Endothelial cell of umbilical vein (primary cell): Measurements from ENCODE around the gene SYT11. TPM values are rescaled to one million over a fixed set of nuclear protein-coding genes. Genes with fewer than 3 reads are reported as not detected.
A peak's percentile ranks its signal among the peaks of the same experiment; 100 is the strongest.

Experiments
- BruUV-seq: library from RNA; stranded (reverse); fragments of 400-500 nt; replicated peaks from 2 replicates; lab custom pipeline; 2021; lab: Mats Ljungman, UMichigan
- CTCF ChIA-PET: fragments of 300-600, 350-600 bp; sonication (Branson Sonifier 250); formaldehyde crosslinking; loops from one replicate; lab custom pipeline; 2021; ENCODE audit warnings: antibody characterized with exemption, inconsistent platforms; lab: Charles Lee
- POLR2A ChIA-PET: fragments of 300-600, 350-600 bp; sonication (Branson Sonifier 250); formaldehyde crosslinking; loops from one replicate; lab custom pipeline; 2021; ENCODE audit warnings: antibody characterized with exemption, inconsistent platforms; lab: Charles Lee
- DNase-seq: peaks from one replicate; pipeline ENCODE4 v3.0.0-alpha.2; 2011; ENCODE audit warnings: low read depth, low spot score
- FAIRE-seq: peaks from 2 replicates; lab custom pipeline; 2011; peaks lifted over from hg19 to GRCh38; lab: Jason Lieb, UNC
- H2AFZ ChIP-seq: 2 replicates; pipeline ENCODE4 v1.6.0; 2012; ENCODE audit warnings: low read depth, low read length, control low read depth, inconsistent platforms
- H3K27ac ChIP-seq: 2 replicates; pipeline ENCODE4 v1.5.1; 2011; ENCODE audit warnings: low read depth, mild to moderate bottlenecking, control low read depth, low read length, moderate library complexity; ENCODE audit not compliant: insufficient read depth
- H3K27me3 ChIP-seq, 2 experiments: 2 replicates each; pipeline versions ENCODE4 v1.6.0 to v1.6.1; 2011; ENCODE audit warnings: low read length in 2 of 2, mixed read lengths in 1 of 2; ENCODE audit not compliant: control insufficient read depth in 2 of 2, insufficient read depth in 2 of 2
- H3K36me3 ChIP-seq, 2 experiments: 2 replicates in 1 of 2; 3 replicates in 1 of 2; pipeline ENCODE4 v1.5.1; 2011; ENCODE audit warnings: low read length in 2 of 2, mild to moderate bottlenecking in 1 of 2, moderate library complexity in 1 of 2; ENCODE audit not compliant: control insufficient read depth in 2 of 2, insufficient read depth in 2 of 2; ENCODE audit errors: extremely low read depth in 1 of 2
- H3K4me1 ChIP-seq: 3 replicates; pipeline ENCODE4 v1.5.1; 2011; ENCODE audit warnings: mild to moderate bottlenecking, low read length; ENCODE audit not compliant: control insufficient read depth, insufficient read depth; ENCODE audit errors: extremely low read depth
- H3K4me2 ChIP-seq: 2 replicates; pipeline ENCODE4 v1.6.1; 2011; ENCODE audit warnings: low read length, control low read depth, mixed read lengths; ENCODE audit not compliant: insufficient read depth
- H3K4me3 ChIP-seq, 3 experiments: fragments of 200-600 bp in 1 of 3; sonication (generic), shearing (Covaris generic) in 1 of 3; replicated peaks in 1 of 3; 2 replicates each; pipeline ENCODE4 v1.5.1; 2011 to 2016; ENCODE audit warnings: control low read depth in 3 of 3, low read length in 3 of 3, mild to moderate bottlenecking in 2 of 3, inconsistent platforms in 1 of 3, low read depth in 1 of 3, moderate library complexity in 1 of 3; ENCODE audit not compliant: insufficient read depth in 1 of 3
- H3K79me2 ChIP-seq: 2 replicates; pipeline ENCODE4 v1.6.0; 2012; ENCODE audit warnings: low read length, inconsistent platforms; ENCODE audit not compliant: control insufficient read depth, insufficient read depth
- H3K9ac ChIP-seq: replicated peaks from 2 replicates; pipeline ENCODE3; 2011; ENCODE audit warnings: low read length, control low read depth; ENCODE audit not compliant: insufficient read depth; ENCODE audit errors: extremely low read depth
- H3K9me1 ChIP-seq: replicated peaks from 3 replicates; pipeline ENCODE4 v1.6.0; 2011; ENCODE audit warnings: mild to moderate bottlenecking, low read length; ENCODE audit not compliant: control insufficient read depth, insufficient read depth; ENCODE audit errors: extremely low read depth
- H3K9me3 ChIP-seq: replicated peaks from 2 replicates; pipeline ENCODE4 v1.5.1; 2012; ENCODE audit warnings: low read length, inconsistent platforms; ENCODE audit not compliant: control insufficient read depth, insufficient read depth
- H4K20me1 ChIP-seq: replicated peaks from 2 replicates; pipeline ENCODE3; 2011; ENCODE audit warnings: mild to moderate bottlenecking, low read length; ENCODE audit not compliant: control insufficient read depth, insufficient read depth; ENCODE audit errors: extremely low read depth
- CTCF ChIP-seq, 2 donors: IDR thresholded peaks; 1 replicate in 1 of 2; 2 replicates in 1 of 2; pipeline ENCODE4 v1.5.1; 2011; ENCODE audit warnings: low read length in 2 of 2, mild to moderate bottlenecking in 2 of 2, moderate library complexity in 2 of 2, control low read depth in 1 of 2, inconsistent platforms in 1 of 2, low read depth in 1 of 2; ENCODE audit not compliant: insufficient read depth in 1 of 2; ENCODE audit errors: extremely low read depth in 1 of 2
- EZH2 ChIP-seq: IDR thresholded peaks from 2 replicates; pipeline ENCODE4 v1.6.1; 2012; ENCODE audit warnings: borderline replicate concordance, low read depth, mild to moderate bottlenecking, moderate library complexity, low read length, inconsistent platforms; ENCODE audit not compliant: severe bottlenecking
- FOS ChIP-seq: IDR thresholded peaks from 2 replicates; pipeline ENCODE4 v1.6.1; 2011; ENCODE audit warnings: mild to moderate bottlenecking, low read length, moderate library complexity, borderline replicate concordance; ENCODE audit not compliant: insufficient read depth
- GATA2 ChIP-seq: IDR thresholded peaks from 2 replicates; pipeline ENCODE4 v1.7.0; 2011; ENCODE audit warnings: low read depth, mild to moderate bottlenecking, moderate library complexity, mixed read lengths, low read length; ENCODE audit not compliant: insufficient read length, insufficient read depth
- MAX ChIP-seq: IDR thresholded peaks from 2 replicates; pipeline ENCODE4 v1.6.1; 2011; ENCODE audit not compliant: insufficient read depth, insufficient read length
- dilution Hi-C: fragments of 300-500 bp; cut with MboI; formaldehyde crosslinking; loops from one replicate; pipeline ENCODE4 v1.15.0; 2019; ENCODE audit warnings: low sequenced_read_pairs; ENCODE audit not compliant: extremely low pct_ligation_motif_present
- intact Hi-C: fragments of 100-400 bp; cut with micrococcal nuclease; formaldehyde crosslinking; loops from one replicate; pipeline ENCODE4 v1.10.0; 2022
- polyA plus RNA-seq, 4 experiments: library from polyadenylated mRNA; depleted of rRNA in 3 of 4; stranded (reverse) in 3 of 4; unstranded in 1 of 4; fragments of >200 nt; gene quantifications; 2 replicates each; pipeline versions ENCODE4 v1.2.1 to v1.2.3, GENCODE V29; 2011 to 2012; ENCODE audit warnings: missing spikeins in 1 of 4
- total RNA-seq: library from RNA; stranded (reverse); gene quantifications from 2 replicates; pipeline ENCODE4 v1.2.3, GENCODE V29; 2021

SYT11 gene
- total and polyA plus RNA-seq, 2 donors (not counting 3 experiments of a cell fraction or from before 2014, with no cell fraction given), result 28.2 to 36.5 TPM

GRCh38 chr1:155856257-155856974 is 3.0 kb upstream of the SYT11 start:
- POLR2A ChIA-PET, result interaction anchor here (1.6 kb wide), 1 partner anchor 37 kb away, joined by 5 read pairs; no protein-coding TSS in a partner anchor
- H3K4me2 ChIP-seq, result peak overlapping the region; percentile 77
- no peak for TF ChIP-seq FOS
- no peak for TF ChIP-seq MAX
- no peak for TF ChIP-seq CTCF (IDR thresholded peaks at IDR 0.05; ENCODE audit: extremely low read depth in 1 of 2, insufficient read depth in 1 of 2, low read depth in 1 of 2, low read length in 2 of 2)
- TF ChIP-seq EZH2, result no peak
- TF ChIP-seq GATA2, result no peak
- H3K9ac ChIP-seq, result peak overlapping the region; percentile 61
- peaks cover 8 to 12% of the 10 kb centered on the region in 2 experiments for H3K36me3 ChIP-seq
- peaks cover 33% of the 10 kb centered on the region for H3K79me2 ChIP-seq
- CTCF ChIA-PET, result interaction anchor here (0.7 to 1.4 kb wide), 7 partner anchors 8 to 133 kb away, joined by 3 to 7 read pairs (median 3); no protein-coding TSS in a partner anchor
- peak overlapping the region; percentile 0 to 93 (median 71) for H3K4me3 ChIP-seq
- DNase-seq (no peak), FAIRE-seq (no peak)
- H2AFZ ChIP-seq, result peak overlapping the region; percentile 25
- H3K9me3 ChIP-seq, result no peaks in the 10 kb centered on the region
- H4K20me1 ChIP-seq, result no peaks in the 10 kb centered on the region
- no peaks in the 10 kb centered on the region for H3K9me1 ChIP-seq
- intact Hi-C loops (loop anchor here (10.0 kb wide), 1 partner anchor 172 kb away; the partner anchor contains the start of genes DAP3 and YY1AP1), dilution Hi-C loops (no loop called here)
- peaks cover 21% of the 10 kb centered on the region for H3K4me1 ChIP-seq
- TSS peak; percentile 34 for BruUV-seq
- no peaks in the 10 kb centered on the region for H3K27me3 ChIP-seq
- peak overlapping the region; percentile 28 for H3K27ac ChIP-seq
